ENCODE results near the gene UPB1.

The UPB1 gene

DNA sequence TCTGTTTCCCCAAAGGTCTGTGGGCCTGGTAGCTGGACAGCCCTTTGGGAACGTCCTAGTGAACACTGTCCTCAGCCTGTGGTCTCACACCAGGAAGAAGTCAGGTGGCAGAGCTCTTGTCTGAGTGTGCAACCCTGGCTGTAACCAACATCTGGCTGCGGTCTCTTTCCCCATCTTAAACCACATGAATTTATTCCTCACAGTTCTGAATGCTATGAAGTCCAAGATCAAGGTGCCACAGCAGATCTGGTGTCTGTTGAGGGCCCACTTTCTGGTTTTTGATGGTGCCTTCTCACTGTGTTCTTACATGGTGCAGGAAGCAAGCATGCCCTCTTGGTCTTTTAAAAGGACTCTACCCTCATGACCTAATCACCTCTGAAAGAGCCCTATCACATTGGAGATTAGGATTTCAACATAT lies 2.7 kb downstream of the UPB1 start:
- TF ChIP-seq, protein P1, sequence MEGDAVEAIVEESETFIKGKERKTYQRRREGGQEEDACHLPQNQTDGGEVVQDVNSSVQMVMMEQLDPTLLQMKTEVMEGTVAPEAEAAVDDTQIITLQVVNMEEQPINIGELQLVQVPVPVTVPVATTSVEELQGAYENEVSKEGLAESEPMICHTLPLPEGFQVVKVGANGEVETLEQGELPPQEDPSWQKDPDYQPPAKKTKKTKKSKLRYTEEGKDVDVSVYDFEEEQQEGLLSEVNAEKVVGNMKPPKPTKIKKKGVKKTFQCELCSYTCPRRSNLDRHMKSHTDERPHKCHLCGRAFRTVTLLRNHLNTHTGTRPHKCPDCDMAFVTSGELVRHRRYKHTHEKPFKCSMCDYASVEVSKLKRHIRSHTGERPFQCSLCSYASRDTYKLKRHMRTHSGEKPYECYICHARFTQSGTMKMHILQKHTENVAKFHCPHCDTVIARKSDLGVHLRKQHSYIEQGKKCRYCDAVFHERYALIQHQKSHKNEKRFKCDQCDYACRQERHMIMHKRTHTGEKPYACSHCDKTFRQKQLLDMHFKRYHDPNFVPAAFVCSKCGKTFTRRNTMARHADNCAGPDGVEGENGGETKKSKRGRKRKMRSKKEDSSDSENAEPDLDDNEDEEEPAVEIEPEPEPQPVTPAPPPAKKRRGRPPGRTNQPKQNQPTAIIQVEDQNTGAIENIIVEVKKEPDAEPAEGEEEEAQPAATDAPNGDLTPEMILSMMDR (IDR thresholded peaks at IDR 0.05; ENCODE audit: insufficient read depth, low read depth, low read length, missing control alignments) = no peak
- no peak overlapping the region for H3K4me3 ChIP-seq (ENCODE audit: low read depth, low read length)
- no peak for DNase-seq (ENCODE audit: low read depth)

DNA sequence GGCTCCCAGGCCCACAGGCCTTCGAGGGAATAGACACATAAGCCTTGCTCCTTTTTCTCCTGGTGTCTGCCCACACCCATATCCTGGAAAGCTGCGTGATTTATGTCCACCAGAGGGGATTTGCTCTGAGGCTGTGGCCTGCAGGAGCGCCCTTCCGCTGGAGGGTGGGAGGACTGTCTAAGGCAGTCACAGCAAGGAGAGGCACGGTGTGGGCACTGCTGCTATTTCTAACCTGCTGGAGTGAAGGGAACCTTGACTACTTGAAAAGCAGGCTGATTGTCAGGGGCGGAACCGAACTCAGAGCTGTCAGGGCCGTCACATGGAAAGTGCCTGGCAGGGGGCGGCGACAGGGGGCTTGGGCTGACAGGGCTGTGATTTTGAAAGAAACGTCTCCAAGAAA lies 3.7 kb downstream of the UPB1 start:
- TF ChIP-seq, protein P1 (IDR thresholded peaks at IDR 0.05; ENCODE audit: insufficient read depth, low read depth, low read length, missing control alignments) = no peak
- no peak overlapping the region for H3K4me3 ChIP-seq (ENCODE audit: low read depth, low read length)
- no peak for DNase-seq (ENCODE audit: low read depth)

DNA sequence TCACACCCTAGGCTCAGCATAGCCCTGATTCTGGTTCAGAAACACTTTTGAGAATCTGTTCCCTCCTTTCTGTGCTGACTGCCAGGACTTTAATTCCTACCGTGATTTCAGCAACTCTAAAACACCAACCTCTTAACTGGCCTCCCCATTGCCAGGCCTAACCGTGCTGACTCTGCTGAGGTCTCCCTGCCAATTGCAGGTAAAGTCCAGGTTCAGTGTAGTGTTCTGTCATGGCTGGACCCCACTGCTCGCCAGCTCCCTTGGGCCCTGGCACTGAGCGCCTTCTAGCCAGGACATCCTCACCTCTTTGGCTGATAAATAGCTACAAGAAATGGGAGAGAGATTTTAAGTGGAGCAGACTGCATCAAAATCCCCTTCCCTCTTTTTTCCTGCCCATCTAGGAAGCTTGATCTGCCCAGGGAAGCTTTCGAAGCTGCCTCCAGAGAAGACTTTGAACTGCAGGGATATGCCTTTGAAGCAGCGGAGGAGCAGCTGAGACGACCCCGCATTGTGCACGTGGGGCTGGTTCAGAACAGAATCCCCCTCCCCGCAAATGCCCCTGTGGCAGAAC lies 4.7 kb downstream of the UPB1 start:
- DNase-seq (ENCODE audit: low read depth) = no peak
- TF ChIP-seq, protein P1 (IDR thresholded peaks at IDR 0.05; ENCODE audit: insufficient read depth, low read depth, low read length, missing control alignments) = no peak
- H3K4me3 ChIP-seq (ENCODE audit: low read depth, low read length) = no peak overlapping the region

DNA sequence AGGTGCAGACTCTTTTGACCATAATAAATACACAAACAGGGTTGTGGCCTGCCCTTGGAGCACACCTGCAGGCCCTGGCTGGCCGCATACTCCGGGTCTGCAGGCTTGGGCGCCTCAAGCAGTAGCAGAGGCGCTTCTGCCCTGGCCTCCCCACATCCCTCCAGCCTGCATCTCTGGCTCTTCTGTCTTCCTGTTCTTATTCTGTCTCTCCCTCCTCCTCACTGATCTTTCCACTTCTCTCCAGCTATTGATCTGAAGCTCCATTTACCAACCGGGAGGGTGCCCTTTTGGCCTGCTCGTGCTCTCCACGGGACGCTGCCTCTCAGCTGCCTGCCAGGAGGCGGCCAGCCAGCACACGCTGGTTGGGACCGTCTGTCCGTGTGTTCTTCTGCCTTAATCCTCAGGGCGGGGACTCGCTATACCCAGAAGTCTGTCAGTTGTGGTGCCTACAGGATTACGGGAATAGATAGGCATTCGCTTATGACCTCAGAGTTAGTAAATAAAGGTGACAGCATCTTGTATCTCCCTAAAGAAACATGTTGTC lies 5.2 kb downstream of the UPB1 start:
- H3K4me3 ChIP-seq (ENCODE audit: low read depth, low read length) = no peak overlapping the region
- TF ChIP-seq, protein P1 (IDR thresholded peaks at IDR 0.05; ENCODE audit: insufficient read depth, low read depth, low read length, missing control alignments) = no peak
- no peak for DNase-seq (ENCODE audit: low read depth)

DNA sequence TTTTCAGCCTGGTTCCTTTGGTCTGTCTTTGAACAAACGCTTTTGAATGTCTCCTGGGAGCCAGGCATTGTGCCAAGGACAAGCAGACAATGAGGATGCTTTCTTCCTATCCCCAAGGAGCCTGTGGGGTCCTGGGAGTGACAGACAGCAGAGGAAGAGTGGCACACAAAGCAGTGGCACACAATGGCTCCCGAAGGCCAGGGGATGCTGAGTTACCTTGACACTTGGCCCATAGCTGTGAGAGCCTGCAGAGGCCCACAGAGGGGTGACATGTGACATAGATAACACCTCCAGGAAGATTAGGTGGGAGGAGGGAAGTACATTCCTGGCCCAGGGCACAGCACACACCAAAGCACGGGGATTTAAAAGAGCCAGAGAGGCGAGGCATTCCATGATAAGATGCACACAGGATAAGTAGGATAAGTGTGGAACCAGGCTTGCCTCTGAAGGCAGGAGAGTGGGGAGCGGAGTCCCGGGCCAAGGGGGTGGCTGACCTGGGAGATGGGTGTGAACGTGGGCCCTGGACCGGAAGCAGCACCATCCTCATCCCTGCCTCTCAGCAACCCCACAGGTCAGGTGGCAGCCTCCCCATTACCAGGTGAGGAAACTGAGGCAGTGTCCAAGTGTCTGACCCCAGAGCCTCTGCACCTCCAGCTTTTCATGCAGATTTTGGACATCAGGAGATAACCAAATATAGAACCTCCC lies 6.3 kb downstream of the UPB1 start:
- no peak for DNase-seq (ENCODE audit: low read depth)

DNA sequence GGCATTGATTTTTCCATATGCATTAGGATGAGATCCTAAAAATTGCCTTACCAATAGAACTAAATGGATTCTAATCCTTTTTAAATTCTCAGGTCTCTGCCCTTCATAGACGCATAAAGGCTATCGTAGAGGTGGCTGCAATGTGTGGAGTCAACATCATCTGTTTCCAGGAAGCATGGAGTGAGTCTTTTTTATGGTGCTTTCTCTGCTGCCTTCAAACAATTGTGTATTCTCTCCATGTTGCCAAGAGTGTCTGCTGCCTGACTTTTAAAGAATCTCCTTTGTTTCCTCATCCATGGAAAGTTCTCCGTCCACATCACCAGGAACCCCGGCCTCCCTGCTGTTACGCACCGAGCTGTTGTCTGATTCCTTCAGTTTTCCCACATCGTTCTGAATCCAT lies 6.9 kb downstream of the UPB1 start:
- TF ChIP-seq, protein P1 (IDR thresholded peaks at IDR 0.05; ENCODE audit: insufficient read depth, low read depth, low read length, missing control alignments) = no peak
- no peak for DNase-seq (ENCODE audit: low read depth)
- no peak overlapping the region for H3K4me3 ChIP-seq (ENCODE audit: low read depth, low read length)

More for the DNA sequence above, 6.3 kb downstream of the UPB1 start:
- H3K4me3 ChIP-seq (ENCODE audit: low read depth, low read length) = no peak overlapping the region
- TF ChIP-seq, protein P1 (IDR thresholded peaks at IDR 0.05; ENCODE audit: insufficient read depth, low read depth, low read length, missing control alignments) = no peak
